GM21528 (cell line): ENCODE measurements around the gene LYG1.
"Not testable (repeated sequence)": the region's sequence is repeated elsewhere in the genome, so short reads cannot be mapped to it uniquely, and the experiment has no call there.

Source experiments
- ATAC-seq: cut with Tn5 transposase; IDR thresholded peaks from one replicate; pipeline ENCODE4 v1.9.1; 2021; ENCODE audit warnings: mild to moderate bottlenecking, moderate library complexity; ENCODE audit not compliant: unreplicated experiment, low FRiP score

Gene LYG1

GRCh38 chr2:99278195-99278765 lies 22.7 kb downstream of the LYG1 start:
- not testable (repeated sequence) for ATAC-seq

DNA sequence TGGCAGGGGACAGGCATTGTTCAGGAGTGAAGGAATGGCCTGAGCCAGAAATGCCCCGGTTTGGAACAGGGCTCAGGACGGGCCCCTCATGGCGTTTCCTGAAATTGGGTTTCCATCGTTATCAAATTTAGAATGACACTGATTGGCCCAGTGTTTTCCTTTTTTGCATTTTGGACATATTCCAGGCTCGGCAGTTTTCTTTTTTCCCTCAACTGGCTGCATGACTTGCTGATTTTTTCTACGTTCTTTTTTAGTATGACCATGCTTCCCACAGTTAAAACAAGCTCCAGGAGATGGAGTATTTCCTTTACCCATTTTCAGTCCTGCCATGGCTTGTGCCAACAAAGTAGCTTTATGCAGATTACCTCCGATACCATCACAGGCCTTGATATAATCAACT lies 25.1 kb downstream of the LYG1 start:
- ATAC-seq: no peak

DNA sequence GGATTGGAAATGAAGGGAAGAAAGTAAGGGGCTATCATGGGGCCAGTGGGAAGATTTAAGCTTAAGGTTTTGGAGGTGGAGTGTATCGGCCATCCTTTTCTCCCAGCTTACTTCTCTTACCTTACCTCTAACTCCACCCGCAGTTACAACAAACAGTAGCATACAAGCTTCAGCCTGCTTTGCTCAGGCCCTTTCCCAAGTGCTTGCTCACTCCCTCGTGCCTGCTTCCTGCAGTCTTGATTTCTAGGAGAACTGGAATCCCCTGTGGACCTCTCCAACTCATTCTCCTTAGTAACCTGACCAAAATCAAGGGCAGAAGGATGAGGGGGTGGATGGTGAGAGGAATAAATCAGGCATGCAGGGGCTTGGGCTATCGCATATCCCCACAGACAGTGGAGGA lies 39.8 kb downstream of the LYG1 start:
- ATAC-seq: no peak

- ATAC-seq: no peak
Observed at GRCh38 chr2:99260184-99260583, 40.8 kb downstream of the LYG1 start.

- ATAC-seq: no peak
Observed at GRCh38 chr2:99259465-99259864, 41.5 kb downstream of the LYG1 start.

GRCh38 chr2:99256677-99257076 lies 44.3 kb downstream of the LYG1 start:
- no peak for ATAC-seq

DNA sequence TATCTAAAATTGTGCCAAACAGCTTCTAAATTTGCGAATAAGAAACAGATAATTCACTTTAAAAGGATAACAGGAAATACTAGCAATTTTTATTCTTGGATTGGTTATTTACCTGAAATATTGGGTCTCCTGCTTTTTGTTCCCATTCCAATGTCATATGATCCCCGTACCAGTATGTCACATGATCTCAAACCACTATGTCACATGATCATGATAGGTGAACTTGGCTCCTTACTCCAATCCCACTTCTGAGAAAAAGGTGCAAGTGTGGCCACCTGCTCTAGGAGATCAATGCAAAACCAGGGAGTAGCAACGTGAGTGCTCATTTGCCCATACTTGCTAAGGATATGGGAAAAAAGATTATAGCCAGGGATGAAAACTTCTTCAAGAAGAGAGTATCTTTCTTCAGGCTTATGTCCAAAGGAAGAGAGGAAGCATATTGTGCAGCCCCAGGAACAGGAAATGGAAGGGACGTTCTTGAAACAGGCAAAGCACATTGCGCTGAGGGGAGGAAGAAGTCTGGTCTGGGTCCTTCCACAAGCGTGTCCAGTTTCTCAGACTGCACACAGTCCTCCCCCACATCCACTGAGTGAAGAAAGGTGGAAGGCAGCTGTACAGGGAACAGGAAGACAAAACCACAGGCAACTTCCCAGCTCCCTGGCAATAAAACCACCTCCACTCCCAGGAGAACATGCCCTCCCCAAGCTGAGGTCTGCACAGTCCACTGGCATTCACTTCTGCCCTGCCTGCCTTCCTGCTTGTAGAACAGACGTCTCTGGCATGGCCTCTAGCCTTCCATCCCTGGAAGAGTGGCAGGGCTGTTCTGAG lies 45.3 kb downstream of the LYG1 start, which contains the start of gene LYG2:
TSS of gene LYG2 (minus strand) at position 176 of the 828 bp plus-strand sequence. CDS start 1,406 bp downstream, outside the sequence.
- ATAC-seq: no peak

DNA sequence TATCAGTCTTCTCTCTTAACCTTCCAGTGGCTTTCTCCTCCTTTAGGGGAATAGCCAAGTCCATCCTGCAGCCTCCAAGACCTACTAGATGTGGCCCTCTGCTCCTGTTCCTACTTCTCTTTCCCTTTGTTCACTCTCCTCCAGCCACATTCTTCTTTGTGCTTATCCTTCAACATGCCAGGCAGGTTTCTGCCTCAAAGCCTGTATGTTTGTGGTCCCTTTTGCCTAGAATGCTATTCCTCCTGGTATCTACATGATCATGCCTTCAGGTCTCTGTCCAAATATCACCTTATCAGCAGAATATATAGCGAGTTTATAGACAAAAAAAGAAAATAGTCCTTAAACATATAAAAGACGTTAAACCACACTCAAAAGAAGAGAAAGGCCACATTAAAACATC lies 51.0 kb downstream of the LYG1 start:
- ATAC-seq: no peak

DNA sequence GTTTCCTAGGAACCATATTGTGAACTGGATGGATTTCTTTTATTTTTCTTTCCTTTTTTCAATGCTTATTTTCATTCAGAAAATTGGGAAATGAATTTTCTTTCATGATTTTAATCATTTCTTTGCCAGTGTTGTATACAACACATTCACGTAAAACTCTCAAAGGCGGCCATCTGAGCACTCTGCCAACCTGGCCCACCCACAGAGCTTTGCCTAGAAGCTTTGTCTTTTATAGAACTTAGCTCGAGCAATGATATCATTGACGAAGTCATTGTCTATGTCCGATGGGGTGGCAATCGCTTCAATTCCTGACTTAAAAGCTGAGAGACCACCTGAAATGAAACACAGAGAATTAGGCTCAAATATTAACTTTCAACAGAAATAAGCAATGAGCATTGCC lies 58.8 kb downstream of the LYG1 start:
- no peak for ATAC-seq

DNA sequence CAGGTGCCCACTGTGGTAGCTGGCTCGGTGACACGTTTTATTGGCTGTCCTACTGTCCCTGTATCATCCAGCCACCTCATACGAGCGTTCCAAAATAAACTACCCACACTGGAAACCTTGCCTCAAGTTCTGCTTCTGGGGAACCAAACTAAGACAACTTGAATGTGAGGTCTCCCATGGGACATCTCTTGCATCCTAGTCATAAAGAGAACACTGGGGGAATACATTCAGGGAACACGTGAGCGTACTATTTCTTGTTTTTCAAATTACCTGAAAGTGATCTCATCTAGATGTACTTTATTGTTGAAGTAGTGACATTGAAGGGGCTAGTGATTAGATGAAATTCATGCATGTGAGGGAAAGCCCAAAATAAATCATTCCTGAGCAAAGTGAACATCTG lies 60.6 kb downstream of the LYG1 start:
- ATAC-seq: no peak

DNA sequence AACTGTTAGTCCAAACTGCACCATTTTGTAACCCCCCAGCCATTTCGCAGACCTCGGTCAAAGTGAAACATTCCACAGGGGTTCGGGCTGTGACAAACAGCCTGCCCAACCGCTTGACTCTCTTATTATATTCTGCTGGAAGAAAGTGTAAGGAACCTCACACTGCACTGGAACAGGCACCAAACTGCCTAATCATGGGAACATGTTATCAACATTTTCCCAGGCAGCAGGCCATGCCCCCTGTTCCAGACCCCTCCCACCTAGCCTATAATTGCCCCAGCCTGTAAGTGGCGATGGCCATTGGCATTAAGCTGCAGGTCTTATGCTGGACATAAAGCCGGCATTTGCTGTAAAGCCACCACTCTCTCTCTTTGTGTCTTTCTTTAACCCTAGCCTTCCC lies 62.4 kb downstream of the LYG1 start:
- ATAC-seq: no peak
